DND-41 (cell line): ENCODE measurements around the gene ST6GALNAC6.
A peak's percentile ranks its signal among the peaks of the same experiment; 100 is the strongest.

Experiments
- ATAC-seq: fragments of 200-7000 bp; cut with Tn5 transposase; 3 replicates; pipeline ENCODE4 v1.9.1; 2021; ENCODE audit warnings: low read depth; ENCODE audit not compliant: insufficient read depth
- DNase-seq: peaks from one replicate; pipeline ENCODE4 v3.0.0-alpha.2; 2020
- H2AFZ ChIP-seq: 2 replicates; pipeline ENCODE4 v1.6.0; 2012; ENCODE audit warnings: low read depth, low read length
- H3K27ac ChIP-seq: 2 replicates; pipeline ENCODE4 v1.5.1; 2012; ENCODE audit warnings: low read length, inconsistent platforms
- H3K27me3 ChIP-seq: fragments of 200-600 bp; sonication (generic); 2 replicates; pipeline ENCODE4 v1.6.0; 2012; ENCODE audit warnings: low read length, mild to moderate bottlenecking, inconsistent platforms; ENCODE audit not compliant: insufficient read depth, poor library complexity
- H3K36me3 ChIP-seq: 2 replicates; pipeline ENCODE4 v1.5.1; 2012; ENCODE audit warnings: low read length, inconsistent platforms; ENCODE audit not compliant: insufficient read depth
- H3K4me1 ChIP-seq: 2 replicates; pipeline ENCODE4 v1.5.1; 2012; ENCODE audit warnings: mild to moderate bottlenecking, low read length; ENCODE audit not compliant: insufficient read depth
- H3K4me2 ChIP-seq: 2 replicates; pipeline ENCODE4 v1.6.0; 2012; ENCODE audit warnings: mild to moderate bottlenecking, moderate library complexity, low read length, inconsistent platforms; ENCODE audit not compliant: insufficient read depth
- H3K4me3 ChIP-seq, 2 experiments: fragments of 200-600 bp in 1 of 2; shearing (Covaris generic) in 1 of 2; 2 replicates each; pipeline ENCODE4 v1.5.1; 2012 to 2016; ENCODE audit warnings: inconsistent platforms in 2 of 2, low read length in 2 of 2, mild to moderate bottlenecking in 2 of 2, low read depth in 1 of 2, moderate library complexity in 1 of 2
- H3K79me2 ChIP-seq: 2 replicates; pipeline ENCODE4 v1.6.0; 2012; ENCODE audit warnings: low read length, inconsistent platforms; ENCODE audit not compliant: insufficient read depth
- H3K9ac ChIP-seq: 2 replicates; pipeline ENCODE4 v1.6.0; 2012; ENCODE audit warnings: low read depth, mild to moderate bottlenecking, inconsistent platforms, low read length, moderate library complexity
- H3K9me3 ChIP-seq: 2 replicates; pipeline ENCODE4 v1.5.1; 2012; ENCODE audit warnings: low read length, moderate library complexity, mild to moderate bottlenecking, inconsistent platforms; ENCODE audit not compliant: insufficient read depth, severe bottlenecking
- H4K20me1 ChIP-seq: 2 replicates; pipeline ENCODE4 v1.6.0; 2012; ENCODE audit warnings: low read length; ENCODE audit not compliant: insufficient read depth
- CTCF ChIP-seq: IDR thresholded peaks from 2 replicates; pipeline ENCODE4 v1.5.1; 2012; ENCODE audit warnings: borderline replicate concordance, low read length, moderate library complexity, mild to moderate bottlenecking; ENCODE audit not compliant: poor library complexity, severe bottlenecking; ENCODE audit errors: extremely low read depth
- EZH2 ChIP-seq: IDR thresholded peaks from 3 replicates; pipeline ENCODE4 v1.6.1; 2012; ENCODE audit warnings: borderline replicate concordance, low read depth, mild to moderate bottlenecking, moderate library complexity, low read length, inconsistent platforms; ENCODE audit not compliant: severe bottlenecking

ST6GALNAC6 gene

GRCh38 chr9:127912882-127913281 is 13.5 kb upstream of the ST6GALNAC6 start:
- Histone ChIP-seq H3K36me3 (peaks cover 5% of the 10 kb centered on the region; the same call in 1 of the 2 replicates), H3K4me3 (no peak overlapping the region), H4K20me1 (no peaks in the 10 kb centered on the region), H3K27me3 (no peaks in the 10 kb centered on the region), H3K27ac (no peak overlapping the region), H3K9ac (no peak overlapping the region), H3K9me3 (no peaks in the 10 kb centered on the region), H3K4me1 (peaks cover 21% of the 10 kb centered on the region), H3K79me2 (no peaks in the 10 kb centered on the region), H3K4me2 (no peak overlapping the region), H2AFZ (no peak overlapping the region)
- ATAC-seq (no peak), DNase-seq (no peak)
- no peak for TF ChIP-seq EZH2
- TF ChIP-seq CTCF, result no peak

GRCh38 chr9:127912296-127912695 is 12.9 kb upstream of the ST6GALNAC6 start:
- Histone ChIP-seq H3K36me3 (peaks cover 5% of the 10 kb centered on the region; the same call in 1 of the 2 replicates), H3K9me3 (no peaks in the 10 kb centered on the region), H2AFZ (no peak overlapping the region), H3K4me3 (no peak overlapping the region), H4K20me1 (no peaks in the 10 kb centered on the region), H3K4me1 (peaks cover 15% of the 10 kb centered on the region), H3K9ac (no peak overlapping the region), H3K79me2 (no peaks in the 10 kb centered on the region), H3K27me3 (no peaks in the 10 kb centered on the region), H3K4me2 (no peak overlapping the region), H3K27ac (no peak overlapping the region)
- DNase-seq, result no peak
- TF ChIP-seq EZH2 (no peak), CTCF (no peak)
- ATAC-seq, result no peak

- TF ChIP-seq CTCF (peak; percentile 36), EZH2 (no peak)
- H3K27ac ChIP-seq, result no peak overlapping the region
- no peaks in the 10 kb centered on the region for H3K9me3 ChIP-seq
- no peaks in the 10 kb centered on the region for H4K20me1 ChIP-seq
- no peak; the same call in 2 of the 3 replicates for ATAC-seq
- H3K4me1 ChIP-seq, result 0 out of 2 replicates have a peak, but pooled peaks cover 2% of the 10 kb centered on the region
- H3K36me3 ChIP-seq, result peaks cover 5% of the 10 kb centered on the region; the same call in 1 of the 2 replicates
- no peaks in the 10 kb centered on the region for H3K27me3 ChIP-seq
- no peaks in the 10 kb centered on the region for H3K79me2 ChIP-seq
- no peak overlapping the region for H3K4me2 ChIP-seq
- no peak overlapping the region for H2AFZ ChIP-seq
- DNase-seq, result no peak
- no peak overlapping the region for H3K9ac ChIP-seq
- H3K4me3 ChIP-seq, result no peak overlapping the region
Observed at GRCh38 chr9:127910613-127911205, 11.3 kb upstream of the ST6GALNAC6 start.
